Measurements from ENCODE around the gene SH3GL1. TPM values are rescaled to one million over a fixed set of nuclear protein-coding genes. Genes with fewer than 3 reads are reported as not detected.

Gene SH3GL1
- total RNA-seq, 4 donors from 2014 or later: 16.5 to 63.2 (median 34.2) TPM

GRCh38 chr19:4360081-4360569 is 40.2 kb downstream of the SH3GL1 start:
- no peaks in the 10 kb centered on the region for H3K9me3 ChIP-seq
- no peak for DNase-seq
- 65% methylated on average over 9 of the region's 9 CpGs; no CpG with 5 or more reads in 1 of the 2 donors for WGBS, 2 donors (ENCODE audit: low coverage in 1 of 2)
- in situ Hi-C loops (cut with MboI; ENCODE audit: low pct_ligation_motif_present in 1 of 4, low pct_unique_long_range_greater_than_20kb in 1 of 4, low sequenced_read_pairs in 3 of 4) (loop anchor here in 1 of 4 donors (25.0 kb wide), 1 partner anchor 98 kb away; no protein-coding TSS in a partner anchor), intact Hi-C loops (cut with DNase I; ENCODE audit: low total_unique reads) (no loop called here)
- no peaks in the 10 kb centered on the region for H3K27me3 ChIP-seq
- peaks cover 0 to 3% (median 0%) of the 10 kb centered on the region in 4 donors for H3K36me3 ChIP-seq
- no peak overlapping the region for H3K4me3 ChIP-seq
- H3K4me1 ChIP-seq: peaks cover 0 to 2% (median 0%) of the 10 kb centered on the region in 4 donors
- no peak for TF ChIP-seq POLR2AphosphoS5 (IDR thresholded peaks at IDR 0.05)
- no peak for TF ChIP-seq POLR2A (IDR thresholded peaks at IDR 0.05)
- TF ChIP-seq, protein P1, sequence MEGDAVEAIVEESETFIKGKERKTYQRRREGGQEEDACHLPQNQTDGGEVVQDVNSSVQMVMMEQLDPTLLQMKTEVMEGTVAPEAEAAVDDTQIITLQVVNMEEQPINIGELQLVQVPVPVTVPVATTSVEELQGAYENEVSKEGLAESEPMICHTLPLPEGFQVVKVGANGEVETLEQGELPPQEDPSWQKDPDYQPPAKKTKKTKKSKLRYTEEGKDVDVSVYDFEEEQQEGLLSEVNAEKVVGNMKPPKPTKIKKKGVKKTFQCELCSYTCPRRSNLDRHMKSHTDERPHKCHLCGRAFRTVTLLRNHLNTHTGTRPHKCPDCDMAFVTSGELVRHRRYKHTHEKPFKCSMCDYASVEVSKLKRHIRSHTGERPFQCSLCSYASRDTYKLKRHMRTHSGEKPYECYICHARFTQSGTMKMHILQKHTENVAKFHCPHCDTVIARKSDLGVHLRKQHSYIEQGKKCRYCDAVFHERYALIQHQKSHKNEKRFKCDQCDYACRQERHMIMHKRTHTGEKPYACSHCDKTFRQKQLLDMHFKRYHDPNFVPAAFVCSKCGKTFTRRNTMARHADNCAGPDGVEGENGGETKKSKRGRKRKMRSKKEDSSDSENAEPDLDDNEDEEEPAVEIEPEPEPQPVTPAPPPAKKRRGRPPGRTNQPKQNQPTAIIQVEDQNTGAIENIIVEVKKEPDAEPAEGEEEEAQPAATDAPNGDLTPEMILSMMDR (IDR thresholded peaks at IDR 0.05): no peak
- TF ChIP-seq EP300 (IDR thresholded peaks at IDR 0.05; ENCODE audit: low read depth): no peak
- peak overlapping the region in 1 of 4 donors; percentile 15 for H3K27ac ChIP-seq

GRCh38 chr19:4359627-4360000 is 40.7 kb downstream of the SH3GL1 start:
- H3K27me3 ChIP-seq: no peaks in the 10 kb centered on the region
- no peak overlapping the region for H3K4me3 ChIP-seq
- in situ Hi-C loops (cut with MboI; ENCODE audit: low pct_ligation_motif_present in 1 of 4, low pct_unique_long_range_greater_than_20kb in 1 of 4, low sequenced_read_pairs in 3 of 4): loop anchor here in 3 of 4 donors (10.0 to 25.0 kb wide), 3 partner anchors 85 to 97 kb away; partner anchors contain the start of gene SHD (in 1 of the 3)
- no peaks in the 10 kb centered on the region for H3K4me1 ChIP-seq
- TF ChIP-seq, protein P1 (IDR thresholded peaks at IDR 0.05): no peak
- no peak for TF ChIP-seq POLR2A (IDR thresholded peaks at IDR 0.05)
- TF ChIP-seq POLR2AphosphoS5 (IDR thresholded peaks at IDR 0.05): no peak
- TF ChIP-seq EP300 (IDR thresholded peaks at IDR 0.05; ENCODE audit: low read depth): no peak
- 79% methylated on average over 10 of the region's 13 CpGs; no CpG with 5 or more reads in 1 of the 2 donors for WGBS, 2 donors (ENCODE audit: low coverage in 1 of 2)
- DNase-seq: no peak
- H3K36me3 ChIP-seq: peaks cover 0 to 3% (median 0%) of the 10 kb centered on the region in 4 donors
- H3K27ac ChIP-seq: no peak overlapping the region
- intact Hi-C loops (cut with DNase I; ENCODE audit: low total_unique reads): loop anchor here (10.0 kb wide), 1 partner anchor 95 kb away; no protein-coding TSS in a partner anchor
- H3K9me3 ChIP-seq: no peaks in the 10 kb centered on the region

GRCh38 chr19:4358709-4359626 is 41.4 kb downstream of the SH3GL1 start:
- in situ Hi-C loops (cut with MboI; ENCODE audit: low pct_ligation_motif_present in 1 of 4, low pct_unique_long_range_greater_than_20kb in 1 of 4, low sequenced_read_pairs in 3 of 4) (loop anchor here in 3 of 4 donors (10.0 to 25.0 kb wide), 3 partner anchors 84 to 97 kb away; partner anchors contain the start of gene SHD (in 1 of the 3)), intact Hi-C loops (cut with DNase I; ENCODE audit: low total_unique reads) (loop anchor here (10.0 kb wide), 1 partner anchor 94 kb away; no protein-coding TSS in a partner anchor)
- 87 to 90% methylated on average over 2 to 20 of the region's 25 CpGs for WGBS, 2 donors (ENCODE audit: low coverage in 1 of 2)
- Histone ChIP-seq H3K27ac (no peak overlapping the region), H3K9me3 (no peaks in the 10 kb centered on the region), H3K27me3 (no peaks in the 10 kb centered on the region), H3K4me3 (no peak overlapping the region), H3K4me1 (no peaks in the 10 kb centered on the region), H3K36me3 (peaks cover 0 to 2% (median 0%) of the 10 kb centered on the region in 4 donors)
- DNase-seq: no peak
- TF ChIP-seq POLR2AphosphoS5 (IDR thresholded peaks at IDR 0.05): no peak
- TF ChIP-seq POLR2A (IDR thresholded peaks at IDR 0.05): no peak
- TF ChIP-seq EP300 (IDR thresholded peaks at IDR 0.05; ENCODE audit: low read depth): no peak
- TF ChIP-seq, protein P1 (IDR thresholded peaks at IDR 0.05): no peak

- 89% methylated on average over 11 of the region's 16 CpGs; no CpG with 5 or more reads in 1 of the 2 donors for WGBS, 2 donors (ENCODE audit: low coverage in 1 of 2)
- Histone ChIP-seq H3K4me3 (no peak overlapping the region), H3K27ac (no peak overlapping the region), H3K9me3 (no peaks in the 10 kb centered on the region), H3K4me1 (no peaks in the 10 kb centered on the region), H3K36me3 (no peaks in the 10 kb centered on the region), H3K27me3 (no peaks in the 10 kb centered on the region)
- intact Hi-C loops (cut with DNase I; ENCODE audit: low total_unique reads) (loop anchor here (10.0 kb wide), 1 partner anchor 93 kb away; no protein-coding TSS in a partner anchor), in situ Hi-C loops (cut with MboI; ENCODE audit: low pct_ligation_motif_present in 1 of 4, low pct_unique_long_range_greater_than_20kb in 1 of 4, low sequenced_read_pairs in 3 of 4) (loop anchor here in 3 of 4 donors (10.0 to 25.0 kb wide), 3 partner anchors 83 to 96 kb away; partner anchors contain the start of gene SHD (in 1 of the 3))
- no peak for DNase-seq
- TF ChIP-seq, protein P1 (IDR thresholded peaks at IDR 0.05): no peak
These were observed 42.4 kb downstream of the SH3GL1 start for GRCh38 chr19:4357921-4358326.
